Measurements from ENCODE around the gene ZNF784.

DNA sequence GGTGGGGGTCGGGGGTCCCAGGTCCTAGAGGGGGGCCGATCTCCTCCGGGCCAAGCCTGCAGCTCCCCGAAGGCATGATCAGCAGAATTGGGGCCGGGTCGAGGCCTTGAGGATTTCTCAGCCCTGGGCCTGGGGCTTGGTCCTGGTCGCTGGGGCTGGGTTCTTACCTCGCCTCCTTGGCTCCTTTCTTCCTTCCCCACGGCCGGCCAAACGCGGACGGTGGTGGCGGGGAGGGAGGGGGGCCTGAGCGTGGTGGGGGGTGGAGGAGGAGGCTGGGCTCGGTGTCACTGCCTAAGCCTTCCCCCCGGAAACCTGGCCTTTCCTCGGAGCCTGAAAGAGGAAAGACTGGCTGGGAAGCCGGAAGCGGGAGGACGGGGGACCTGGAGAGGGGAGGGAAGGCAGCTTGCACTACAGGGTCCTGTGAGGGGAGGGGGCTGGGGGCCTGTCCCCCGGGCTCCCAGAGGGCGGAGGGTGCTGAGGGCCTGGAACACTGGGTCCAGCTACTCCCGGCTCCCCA, 43.7 kb downstream of the ZNF784 start, which contains the start of gene ZNF579:
- TF ChIP-seq, protein P1, sequence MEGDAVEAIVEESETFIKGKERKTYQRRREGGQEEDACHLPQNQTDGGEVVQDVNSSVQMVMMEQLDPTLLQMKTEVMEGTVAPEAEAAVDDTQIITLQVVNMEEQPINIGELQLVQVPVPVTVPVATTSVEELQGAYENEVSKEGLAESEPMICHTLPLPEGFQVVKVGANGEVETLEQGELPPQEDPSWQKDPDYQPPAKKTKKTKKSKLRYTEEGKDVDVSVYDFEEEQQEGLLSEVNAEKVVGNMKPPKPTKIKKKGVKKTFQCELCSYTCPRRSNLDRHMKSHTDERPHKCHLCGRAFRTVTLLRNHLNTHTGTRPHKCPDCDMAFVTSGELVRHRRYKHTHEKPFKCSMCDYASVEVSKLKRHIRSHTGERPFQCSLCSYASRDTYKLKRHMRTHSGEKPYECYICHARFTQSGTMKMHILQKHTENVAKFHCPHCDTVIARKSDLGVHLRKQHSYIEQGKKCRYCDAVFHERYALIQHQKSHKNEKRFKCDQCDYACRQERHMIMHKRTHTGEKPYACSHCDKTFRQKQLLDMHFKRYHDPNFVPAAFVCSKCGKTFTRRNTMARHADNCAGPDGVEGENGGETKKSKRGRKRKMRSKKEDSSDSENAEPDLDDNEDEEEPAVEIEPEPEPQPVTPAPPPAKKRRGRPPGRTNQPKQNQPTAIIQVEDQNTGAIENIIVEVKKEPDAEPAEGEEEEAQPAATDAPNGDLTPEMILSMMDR (IDR thresholded peaks at IDR 0.05; ENCODE audit: low read depth, low read length, poor library complexity, severe bottlenecking) = no peak
- no peak for TF ChIP-seq EZH2phosphoT487 (IDR thresholded peaks at IDR 0.05; ENCODE audit: borderline replicate concordance, low read length)

Data from DOHH2 (cell line).